Neuronal stem cell (in vitro differentiated cells): Measurements from ENCODE around the gene ATP5F1D.

ENCODE experiments used
- DNase-seq: peaks from one replicate; pipeline ENCODE4 v3.0.0-alpha.2; 2013; ENCODE audit warnings: low spot score
- H2AFZ ChIP-seq: one replicate; pipeline ENCODE4 v1.6.1; 2013; ENCODE audit warnings: mild to moderate bottlenecking, low read length, inconsistent platforms
- H2AK5ac ChIP-seq: 2 replicates; pipeline ENCODE4 v1.6.1; 2013; ENCODE audit warnings: low read depth, mild to moderate bottlenecking, inconsistent platforms, low read length, moderate library complexity, mixed read lengths
- H2BK120ac ChIP-seq: 2 replicates; pipeline ENCODE4 v1.6.1; 2013; ENCODE audit warnings: low read depth, mild to moderate bottlenecking, inconsistent platforms, low read length, moderate library complexity, mixed read lengths
- H2BK12ac ChIP-seq: one replicate; pipeline ENCODE4 v1.6.1; 2013; ENCODE audit warnings: low read length, inconsistent platforms
- H2BK15ac ChIP-seq: 2 replicates; pipeline ENCODE4 v1.6.1; 2013; ENCODE audit warnings: mild to moderate bottlenecking, low read length, inconsistent platforms, mixed read lengths
- H2BK5ac ChIP-seq: one replicate; pipeline ENCODE4 v1.6.1; 2013; ENCODE audit warnings: inconsistent platforms, mild to moderate bottlenecking, low read length, moderate library complexity
- H3K14ac ChIP-seq: one replicate; pipeline ENCODE4 v1.6.1; 2013; ENCODE audit warnings: low read length, inconsistent platforms
- H3K18ac ChIP-seq: 2 replicates; pipeline ENCODE4 v1.6.1; 2013; ENCODE audit warnings: low read length, inconsistent platforms
- H3K23ac ChIP-seq: 2 replicates; pipeline ENCODE4 v1.6.1; 2013; ENCODE audit warnings: low read depth, mild to moderate bottlenecking, mixed read lengths, low read length, inconsistent platforms; ENCODE audit not compliant: poor library complexity
- H3K27ac ChIP-seq: replicated peaks from 3 replicates; pipeline ENCODE4 v1.5.1; 2013; ENCODE audit warnings: low read length, inconsistent platforms
- H3K27me3 ChIP-seq, 3 experiments: 2 replicates each; pipeline ENCODE4 v1.6.1; 2013; ENCODE audit warnings: low read length in 3 of 3, mild to moderate bottlenecking in 2 of 3, inconsistent platforms in 1 of 3, low read depth in 1 of 3, mixed read lengths in 1 of 3, moderate library complexity in 1 of 3; ENCODE audit not compliant: control insufficient read depth in 3 of 3, insufficient read depth in 3 of 3
- H3K36me3 ChIP-seq, 2 donors: replicated peaks in 1 of 2; 2 replicates each; pipeline ENCODE4 v1.6.1; 2013; ENCODE audit warnings: low read length in 2 of 2; ENCODE audit not compliant: control insufficient read depth in 2 of 2, insufficient read depth in 2 of 2
- H3K4ac ChIP-seq: 2 replicates; pipeline ENCODE4 v1.6.1; 2013; ENCODE audit warnings: inconsistent platforms, mild to moderate bottlenecking, low read length, moderate library complexity
- H3K4me1 ChIP-seq, 2 donors: 1 replicate in 1 of 2; 2 replicates in 1 of 2; pipeline ENCODE4 v1.6.1; 2013; ENCODE audit warnings: low read length in 2 of 2, low read depth in 1 of 2; ENCODE audit not compliant: control insufficient read depth in 2 of 2, insufficient read depth in 1 of 2
- H3K4me2 ChIP-seq: one replicate; pipeline ENCODE4 v1.6.1; 2013; ENCODE audit warnings: mild to moderate bottlenecking, low read length, inconsistent platforms; ENCODE audit not compliant: insufficient read depth, poor library complexity, severe bottlenecking
- H3K4me3 ChIP-seq, 2 donors: 2 replicates each; pipeline ENCODE4 v1.5.1; 2013; ENCODE audit warnings: low read length in 2 of 2, mild to moderate bottlenecking in 2 of 2, inconsistent platforms in 1 of 2, moderate library complexity in 1 of 2
- H3K79me1 ChIP-seq: one replicate; pipeline ENCODE4 v1.6.1; 2013; ENCODE audit warnings: low read depth, mild to moderate bottlenecking, inconsistent platforms, low read length, moderate library complexity
- H3K9ac ChIP-seq: one replicate; pipeline ENCODE4 v1.6.1; 2013; ENCODE audit warnings: mild to moderate bottlenecking, low read depth, low read length, inconsistent platforms; ENCODE audit not compliant: poor library complexity
- H3K9me3 ChIP-seq, 2 donors: replicated peaks in 1 of 2; 2 replicates each; pipeline versions ENCODE3 to v1.6.1; 2013; ENCODE audit warnings: low read length in 2 of 2, mild to moderate bottlenecking in 2 of 2, inconsistent platforms in 1 of 2, low read depth in 1 of 2, mixed read lengths in 1 of 2, moderate library complexity in 1 of 2; ENCODE audit not compliant: control insufficient read depth in 2 of 2, insufficient read depth in 1 of 2
- H4K8ac ChIP-seq: one replicate; pipeline ENCODE4 v1.6.1; 2013; ENCODE audit warnings: low read depth, mild to moderate bottlenecking, inconsistent platforms, low read length, moderate library complexity
- H4K91ac ChIP-seq: one replicate; pipeline ENCODE4 v1.6.1; 2013; ENCODE audit warnings: low read length, low read depth, mild to moderate bottlenecking, inconsistent platforms; ENCODE audit not compliant: poor library complexity
- WGBS, 2 donors: extraction: QIAGEN DNeasy Blood & Tissue Kit; methylation state at CpG; one replicate each; pipeline ENCODE4 v1.1.7; 2013; ENCODE audit warnings: missing lambda C conversion rate in 2 of 2, mixed read lengths in 1 of 2; ENCODE audit not compliant: insufficient read length in 2 of 2, insufficient replicate concordance in 1 of 2; ENCODE audit errors: extremely low coverage in 2 of 2; 5-methylcytosine and 5-hydroxymethylcytosine counted together

Gene ATP5F1D

GRCh38 chr19:1249990-1250436 lies 8.5 kb downstream of the ATP5F1D start:
- DNase-seq, result no peak
- H2AFZ ChIP-seq, result no peak overlapping the region
- peaks cover 28 to 39% of the 10 kb centered on the region in 2 donors for H3K36me3 ChIP-seq
- H3K27ac ChIP-seq, result peak overlapping the region; percentile 85
- peak overlapping the region; percentile 98 for H3K18ac ChIP-seq
- H2BK120ac ChIP-seq, result no peak overlapping the region
- H3K23ac ChIP-seq, result peak overlapping the region; percentile 100
- H3K27me3 ChIP-seq, result no peaks in the 10 kb centered on the region
- H2AK5ac ChIP-seq, result peak overlapping the region; percentile 92
- peak overlapping the region; percentile 97 for H3K9ac ChIP-seq
- peaks cover 13 to 35% of the 10 kb centered on the region in 2 donors for H3K4me1 ChIP-seq
- peak overlapping the region; percentile 99 for H2BK5ac ChIP-seq
- H3K14ac ChIP-seq, result peak overlapping the region; percentile 14
- no CpG with 5 or more reads among the region's 67 CpGs for WGBS, 2 donors
- H3K79me1 ChIP-seq, result peaks cover 26% of the 10 kb centered on the region
- H3K9me3 ChIP-seq, result no peaks in the 10 kb centered on the region
- no peak overlapping the region for H2BK12ac ChIP-seq
- peak overlapping the region; percentile 98 to 99 for H3K4me3 ChIP-seq
- no peak overlapping the region for H4K91ac ChIP-seq
- peak overlapping the region; percentile 53 for H3K4ac ChIP-seq
- peak overlapping the region; percentile 49 for H3K4me2 ChIP-seq
- no peak overlapping the region for H2BK15ac ChIP-seq
- no peak overlapping the region for H4K8ac ChIP-seq

- peaks cover 13 to 33% of the 10 kb centered on the region in 2 donors for H3K4me1 ChIP-seq
- H4K91ac ChIP-seq, result peak overlapping the region; percentile 85
- H3K79me1 ChIP-seq, result peaks cover 32% of the 10 kb centered on the region
- H3K36me3 ChIP-seq, result peaks cover 34 to 45% of the 10 kb centered on the region in 2 donors
- H3K9ac ChIP-seq, result peak overlapping the region; percentile 97
- peak overlapping the region; percentile 92 for H3K23ac ChIP-seq
- peak overlapping the region; percentile 35 for H2AFZ ChIP-seq
- no peak overlapping the region for H2BK12ac ChIP-seq
- no CpG with 5 or more reads among the region's 90 CpGs for WGBS, 2 donors
- H2BK5ac ChIP-seq, result peak overlapping the region; percentile 99
- H2BK15ac ChIP-seq, result peak overlapping the region; percentile 99
- peak overlapping the region; percentile 76 for H2BK120ac ChIP-seq
- peak overlapping the region; percentile 85 for H3K27ac ChIP-seq
- H3K27me3 ChIP-seq, result no peaks in the 10 kb centered on the region
- peak overlapping the region; percentile 100 for H2AK5ac ChIP-seq
- peak overlapping the region; percentile 38 for H3K14ac ChIP-seq
- H3K9me3 ChIP-seq, result no peaks in the 10 kb centered on the region
- H3K4ac ChIP-seq, result peak overlapping the region; percentile 37
- peak overlapping the region; percentile 98 for H3K18ac ChIP-seq
- peak; percentile 93 for DNase-seq
- peak overlapping the region; percentile 87 for H3K4me2 ChIP-seq
- peak overlapping the region; percentile 98 to 99 for H3K4me3 ChIP-seq
- H4K8ac ChIP-seq, result no peak overlapping the region
These were observed 9.1 kb downstream of the ATP5F1D start for GRCh38 chr19:1250437-1251260.

- peak overlapping the region; percentile 98 for H3K18ac ChIP-seq
- DNase-seq, result no peak
These were observed 10.0 kb downstream of the ATP5F1D start for GRCh38 chr19:1251330-1252220.

More at GRCh38 chr19:1251330-1252220, 10.0 kb downstream of the ATP5F1D start:
- peak overlapping the region; percentile 99 for H2BK5ac ChIP-seq
- peak overlapping the region; percentile 99 for H2BK15ac ChIP-seq
- peak overlapping the region; percentile 83 for H3K27ac ChIP-seq
- no CpG with 5 or more reads among the region's 41 CpGs for WGBS, 2 donors
- peak overlapping the region; percentile 76 for H2BK120ac ChIP-seq
- peak overlapping the region; percentile 7 for H2BK12ac ChIP-seq
- peak overlapping the region; percentile 100 for H2AK5ac ChIP-seq
- no peaks in the 10 kb centered on the region for H3K9me3 ChIP-seq
- H4K91ac ChIP-seq, result peak overlapping the region; percentile 85
- peak overlapping the region; percentile 92 for H3K23ac ChIP-seq
- H3K14ac ChIP-seq, result peak overlapping the region; percentile 94
- H3K4me1 ChIP-seq, result peaks cover 6 to 27% of the 10 kb centered on the region in 2 donors
- H2AFZ ChIP-seq, result no peak overlapping the region
- peaks cover 41 to 53% of the 10 kb centered on the region in 2 donors for H3K36me3 ChIP-seq
- peak overlapping the region; percentile 95 for H3K4ac ChIP-seq
- peak overlapping the region; percentile 95 for H3K9ac ChIP-seq
- peak overlapping the region; percentile 87 for H3K4me2 ChIP-seq
- H3K27me3 ChIP-seq, result no peaks in the 10 kb centered on the region
- H3K4me3 ChIP-seq, result peak overlapping the region; percentile 98 to 99
- no peak overlapping the region for H4K8ac ChIP-seq
- H3K79me1 ChIP-seq, result peaks cover 33% of the 10 kb centered on the region
